ENCODE results near the gene SHQ1. TPM values are rescaled to one million over a fixed set of nuclear protein-coding genes. Genes with fewer than 3 reads are reported as not detected.

Gene SHQ1
- total and polyA plus RNA-seq, 2 of the 4 experiments (the other 2 are of a cell fraction): 10.4 to 19.4 TPM

- Histone ChIP-seq H3K4ac (ENCODE audit: low read depth, low read length) (no peak overlapping the region), H2BK15ac (ENCODE audit: low read depth, low read length) (no peak overlapping the region), H2AK9ac (replicated peaks; ENCODE audit: low read depth, low read length, poor library complexity) (no peak overlapping the region), H2AK5ac (ENCODE audit: low read depth, low read length) (no peak overlapping the region), H4K5ac (ENCODE audit: low read depth, low read length) (no peak overlapping the region), H3K9me1 (ENCODE audit: insufficient read depth, low read length) (no peaks in the 10 kb centered on the region), H4K8ac (ENCODE audit: low read depth in 2 of 2, low read length in 2 of 2) (no peak overlapping the region), H3K27me3 (ENCODE audit: control insufficient read depth, insufficient read depth, low read length) (no peaks in the 10 kb centered on the region), H4K91ac (ENCODE audit: insufficient read depth, low read depth, low read length) (no peak overlapping the region), H3K79me1 (ENCODE audit: low read depth in 1 of 2, low read length in 2 of 2) (no peaks in the 10 kb centered on the region; a peak in 2 of 4 replicates), H2BK20ac (ENCODE audit: low read depth, low read length) (no peak overlapping the region), H2BK5ac (ENCODE audit: low read depth, low read length, poor library complexity, severe bottlenecking) (no peak overlapping the region), H4K20me1 (ENCODE audit: insufficient read depth, low read length) (no peaks in the 10 kb centered on the region), H2BK120ac (ENCODE audit: low read depth, low read length) (no peak overlapping the region), H3K9me3 (ENCODE audit: control insufficient read depth, insufficient read depth, low read length) (no peaks in the 10 kb centered on the region), H2AFZ (replicated peaks; ENCODE audit: low read length, poor library complexity) (no peak overlapping the region), H3K4me2 (ENCODE audit: low read depth, low read length) (no peak overlapping the region), H3K27ac (ENCODE audit: insufficient read depth, low read length) (no peak overlapping the region), H3K9ac (ENCODE audit: low read depth, low read length) (no peak overlapping the region), H3K14ac (replicated peaks; ENCODE audit: low read depth, low read length) (no peak overlapping the region), H3K56ac (ENCODE audit: extremely low read depth, insufficient read depth, low read length) (no peak overlapping the region), H3K23ac (ENCODE audit: low read depth, low read length) (no peak overlapping the region), H3K4me3 (ENCODE audit: insufficient read depth, low read depth, low read length) (no peak overlapping the region), H3K18ac (ENCODE audit: low read depth, low read length) (no peak overlapping the region), H3K36me3 (ENCODE audit: control insufficient read depth, insufficient read depth, low read length) (peaks cover 13% of the 10 kb centered on the region), H3K4me1 (ENCODE audit: control insufficient read depth, insufficient read depth, low read length) (no peaks in the 10 kb centered on the region)
- DNase-seq (no peak), ATAC-seq (ENCODE audit: low read depth) (no peak)
- dilution Hi-C loops (cut with HindIII; ENCODE audit: low sequenced_read_pairs, unreplicated experiment): no loop called here
- no CpG with 5 or more reads among the region's 3 CpGs for WGBS, 2 experiments (ENCODE audit: extremely low coverage in 2 of 2, insufficient read length in 1 of 2)
- no TSS peak for BruUV-seq (replicated peaks)
- intact Hi-C loops (cut with micrococcal nuclease): no loop called here
- ChIA-PET CTCF (no interaction called here), POLR2A (ENCODE audit: unreplicated experiment) (no interaction called here)
- TF ChIP-seq CTCF (conservative IDR thresholded peaks at IDR 0.05; ENCODE audit: low read depth, low read length): no peak
- no peak for TF ChIP-seq ELK1 (IDR thresholded peaks at IDR 0.05; ENCODE audit: borderline replicate concordance, low read depth, low read length)
- TF ChIP-seq MAZ (IDR thresholded peaks at IDR 0.05; ENCODE audit: borderline replicate concordance, low read depth, low read length): no peak
- TF ChIP-seq RAD21 (IDR thresholded peaks at IDR 0.05; ENCODE audit: low read length): no peak
- TF ChIP-seq CHD1 (IDR thresholded peaks at IDR 0.05; ENCODE audit: low read depth, low read length): no peak
- no peak for TF ChIP-seq MAFK (IDR thresholded peaks at IDR 0.05; ENCODE audit: low read depth, low read length)
- TF ChIP-seq NFE2L2 (IDR thresholded peaks at IDR 0.05; ENCODE audit: low read depth, low read length): no peak
- in situ Hi-C loops (cut with MboI; ENCODE audit: low sequenced_read_pairs): no loop called here
These were observed 9.2 kb downstream of the SHQ1 start for GRCh38 chr3:72839057-72839456.
